Mesenteric fat pad (tissue), 1 donor: ENCODE measurements around the gene ATP1A4. TPM values are rescaled to one million over a fixed set of nuclear protein-coding genes. Genes with fewer than 3 reads are reported as not detected.
"Not testable (repeated sequence)": the region's sequence is repeated elsewhere in the genome, so short reads cannot be mapped to it uniquely, and the experiment has no call there.

Experiments
- DNase-seq: peaks from one replicate; pipeline ENCODE4 v3.0.0-alpha.2; 2020; ENCODE audit warnings: low spot score
- long read RNA-seq: library from polyadenylated mRNA; unstranded; transcript quantifications from one replicate; pipeline ENCODE4 v2.0.0, GENCODE V29; 2020
- total RNA-seq: library from RNA; stranded (reverse); fragmentation: NEBNext Ultra II Directional; extraction: Animal tissue kit (Norgen Biotek cat#: 25700); gene quantifications from one replicate; pipeline ENCODE4 v1.2.1, GENCODE V29; 2021
- donor health status: DM: yes; HTN: yes; CAD: no.

Gene ATP1A4
- total RNA-seq: 0.39 TPM
- long read RNA-seq: 0 reads

DNA sequence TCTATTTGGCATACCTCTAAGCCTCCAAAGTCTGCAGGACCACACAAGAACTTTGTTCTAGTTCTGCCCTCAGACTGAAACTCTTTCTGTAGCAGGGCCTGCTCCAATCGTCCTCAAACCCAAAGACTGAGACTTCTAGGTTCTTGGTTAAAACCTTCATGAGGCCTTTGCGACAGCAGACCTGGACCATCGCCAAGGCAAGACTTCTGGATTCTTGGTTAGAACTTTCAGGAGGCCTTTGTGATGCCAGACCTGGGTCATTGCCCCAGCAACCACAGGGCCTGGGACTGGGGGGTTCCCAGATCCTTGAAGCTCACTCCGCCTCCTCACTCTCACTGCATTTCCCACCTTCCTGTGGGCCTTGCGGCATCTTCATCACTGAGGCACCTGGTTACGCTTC is at the start of gene ATP1A4:
TSS of gene ATP1A4 (plus strand) at position 301 of the 400 bp plus-strand sequence. CDS start 438 bp downstream, outside the sequence.
- no peak for DNase-seq

DNA sequence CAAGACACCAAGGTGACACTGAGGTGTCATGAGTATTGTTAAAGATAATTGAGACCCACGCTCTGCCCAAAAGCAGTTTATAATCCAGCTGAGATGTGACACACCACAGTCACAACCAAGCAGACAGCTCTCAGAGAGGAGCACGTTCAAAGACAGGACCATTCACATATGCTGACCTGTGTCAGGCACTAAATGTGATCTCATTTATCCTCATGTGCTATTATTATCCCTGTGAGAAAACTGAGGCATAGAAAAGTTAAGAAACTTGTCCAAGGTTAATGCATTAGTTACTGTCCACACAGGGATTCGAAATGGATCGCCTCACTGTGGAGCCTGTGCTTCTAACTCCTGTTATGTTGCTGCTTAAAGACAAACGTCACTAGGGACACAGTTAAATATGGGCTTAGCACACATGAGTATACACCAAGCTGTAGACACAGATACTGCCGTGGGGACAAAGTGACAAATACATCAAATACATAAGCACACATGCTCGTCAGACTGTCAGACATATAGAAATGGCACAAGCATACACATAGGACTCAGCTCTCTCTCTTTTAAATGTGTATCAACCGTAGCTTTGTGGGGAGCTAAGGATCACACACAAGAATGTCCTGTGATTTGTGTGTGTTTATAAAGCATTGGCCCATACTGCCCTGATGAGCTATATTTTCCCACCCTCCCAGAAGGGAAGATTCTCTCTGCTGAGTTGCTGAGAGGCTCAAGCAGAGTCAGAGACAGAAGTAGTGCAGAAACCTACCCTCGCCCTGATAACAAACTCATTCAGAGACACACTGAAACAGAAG is 49.5 kb upstream of the ATP1A4 start:
- DNase-seq: no peak

DNA sequence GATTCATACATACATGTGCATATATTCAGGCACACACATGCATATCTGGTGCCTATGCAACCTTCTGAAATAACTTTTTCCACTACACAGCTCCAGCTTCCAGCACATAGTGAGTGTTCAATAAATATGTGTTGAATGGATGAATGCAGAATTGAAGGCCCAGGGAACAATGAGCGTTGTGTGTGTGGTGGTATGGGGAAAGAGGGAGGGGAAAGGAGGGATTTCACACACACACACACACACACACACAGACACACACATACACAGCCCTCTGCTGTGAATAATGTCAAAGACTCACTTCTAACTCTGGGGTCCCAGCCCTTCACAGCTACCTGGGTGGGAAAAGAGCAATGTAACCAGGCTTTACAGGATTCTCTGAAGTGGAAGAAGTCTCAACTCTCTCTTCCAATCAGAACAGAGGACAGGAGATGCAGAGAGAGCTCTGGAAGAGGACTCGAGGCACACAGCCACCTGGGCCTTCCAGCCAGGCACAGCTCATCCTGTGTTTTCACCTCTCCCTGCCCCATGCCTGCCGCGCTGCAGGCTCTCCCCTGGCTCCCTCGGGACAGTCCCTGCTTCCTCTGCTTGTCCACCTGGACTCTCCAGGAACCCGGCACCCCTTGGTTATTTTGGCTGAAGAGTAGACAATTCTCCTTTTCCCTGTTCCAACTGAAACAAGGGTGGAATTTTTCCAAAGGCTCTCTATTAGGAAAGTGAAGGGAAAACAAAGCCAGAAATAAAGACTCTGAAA is 47.6 kb upstream of the ATP1A4 start:
- no peak for DNase-seq

DNA sequence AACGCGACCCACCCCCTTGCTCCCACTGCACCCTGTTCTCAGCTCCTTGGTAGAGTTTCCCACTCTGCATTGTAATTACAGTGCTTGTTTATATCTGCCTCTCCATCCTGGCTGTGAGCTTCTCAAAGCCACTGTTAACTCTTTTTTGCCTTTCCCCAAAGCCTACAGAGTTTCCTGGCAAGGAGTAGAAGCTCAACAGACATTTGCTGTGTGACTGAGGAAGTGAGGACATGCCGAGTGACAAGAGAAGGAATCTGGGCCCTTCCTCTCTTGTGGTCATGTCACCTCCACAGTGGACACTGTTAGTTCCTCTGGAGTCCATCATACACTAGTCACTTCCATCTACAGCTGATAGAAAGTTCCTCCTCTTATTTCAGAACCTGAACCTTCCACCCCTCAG is 46.9 kb upstream of the ATP1A4 start:
- no peak for DNase-seq

DNA sequence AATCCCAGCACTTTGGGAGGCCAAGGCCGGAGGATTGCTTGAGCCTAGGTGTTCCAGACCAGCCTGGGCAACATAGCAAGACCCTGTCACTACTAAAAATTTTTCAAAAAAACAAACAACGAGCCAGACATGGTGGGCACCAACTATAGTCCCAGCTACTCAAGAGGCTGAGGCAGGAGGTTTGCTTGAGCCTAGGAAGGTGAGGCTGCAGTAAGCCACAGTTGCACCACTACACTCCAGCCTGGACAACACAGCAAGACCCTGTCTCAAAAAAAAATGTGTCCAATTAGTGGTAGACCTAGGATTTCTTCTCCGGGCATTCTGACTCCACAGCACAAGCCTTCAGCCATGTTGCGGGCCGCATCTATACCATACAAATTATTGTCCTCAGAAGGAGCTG is 46.2 kb upstream of the ATP1A4 start:
- DNase-seq: no peak

DNA sequence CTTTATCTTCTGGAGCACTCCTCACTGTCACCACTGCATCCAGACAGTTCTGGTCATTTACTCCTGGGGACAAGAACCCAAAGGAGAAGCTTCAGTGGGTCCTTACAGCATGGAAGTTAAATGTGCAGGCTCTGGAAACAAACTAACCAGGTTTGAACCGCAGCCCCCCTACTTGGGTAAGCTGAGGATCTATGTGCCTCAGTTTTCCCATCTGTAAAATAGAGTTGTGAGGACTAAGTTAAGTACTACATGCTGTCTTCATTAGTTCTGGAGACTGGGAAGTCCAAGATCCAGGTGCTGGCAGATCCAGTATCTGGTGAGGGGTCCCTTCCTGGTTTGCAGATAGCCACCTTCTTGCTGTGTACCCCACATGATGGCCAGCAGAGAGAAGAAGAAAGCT is 43.9 kb upstream of the ATP1A4 start:
- no peak for DNase-seq

DNA sequence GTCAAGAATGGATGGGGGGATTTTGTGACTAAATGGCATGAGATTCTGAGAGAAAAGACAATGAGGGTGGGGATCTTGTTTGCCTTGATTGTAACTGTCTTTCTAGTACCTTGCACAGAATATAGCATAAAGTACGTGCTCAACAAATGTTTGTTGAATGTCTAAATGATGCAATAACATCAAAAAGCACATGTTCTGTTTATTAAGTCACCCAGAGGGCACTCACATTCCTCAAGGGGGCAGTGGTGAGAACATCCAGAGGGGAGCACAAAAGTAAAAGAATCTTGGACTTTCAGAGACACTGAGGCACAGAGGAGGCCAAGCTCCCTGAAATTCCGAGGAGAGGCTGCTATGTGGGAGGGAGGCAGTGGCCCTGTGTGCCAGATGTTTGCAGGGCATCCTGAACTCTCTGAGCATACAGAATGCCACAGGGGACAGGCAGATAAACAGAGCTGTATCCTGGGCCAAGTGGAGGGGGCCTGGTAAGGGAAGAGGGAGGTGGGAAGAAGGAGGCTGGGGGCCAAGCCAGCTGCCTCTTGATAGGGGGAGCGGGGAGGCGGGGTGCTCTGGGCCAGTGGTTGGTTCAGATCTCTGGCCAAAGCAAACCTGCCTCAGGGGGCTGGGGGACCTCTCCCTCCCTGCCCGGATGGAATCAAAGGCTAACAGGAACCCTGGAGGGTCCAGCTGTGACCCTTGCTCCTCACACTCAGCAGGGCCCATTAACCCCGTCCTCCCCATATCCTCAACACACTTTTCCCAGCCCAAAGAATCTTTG is 42.3 kb upstream of the ATP1A4 start:
- no peak for DNase-seq

DNA sequence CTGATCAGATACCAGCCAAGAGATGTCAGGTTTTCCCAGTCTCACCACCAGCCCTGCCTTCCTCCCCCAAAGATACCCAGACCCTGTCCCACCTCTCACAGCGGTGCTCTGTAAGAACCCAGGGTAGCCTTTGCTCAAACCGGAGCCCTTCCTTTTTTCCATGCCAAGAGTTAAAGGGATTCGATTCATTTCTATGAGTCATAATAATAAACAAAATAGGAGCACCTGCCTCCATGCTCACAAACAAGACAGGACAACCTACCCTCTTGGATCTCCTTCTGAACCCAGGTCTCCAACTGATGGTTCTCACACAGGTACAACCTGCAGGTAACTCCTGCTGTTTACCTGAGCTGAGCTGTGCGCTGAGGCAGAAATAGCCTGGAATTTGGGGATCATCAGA is 41.7 kb upstream of the ATP1A4 start:
- DNase-seq: no peak

DNA sequence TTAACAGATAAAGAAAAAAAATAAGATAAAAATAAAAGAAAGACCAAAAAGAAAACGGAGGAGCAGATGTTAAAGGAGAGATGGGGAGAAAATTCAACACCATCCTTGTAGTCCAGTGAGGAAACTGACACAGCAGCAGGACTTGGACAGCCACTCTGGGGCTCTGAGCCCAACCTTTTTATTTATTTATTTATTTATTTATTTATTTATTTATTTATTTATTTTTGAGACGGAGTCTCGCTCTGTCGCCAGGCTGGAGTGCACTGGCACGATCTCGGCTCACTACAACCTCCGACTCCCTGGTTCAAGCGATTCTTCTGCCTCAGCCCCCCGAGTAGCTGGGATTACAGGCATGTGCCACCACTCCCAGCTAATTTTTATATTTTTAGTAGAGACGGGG is 39.9 kb upstream of the ATP1A4 start:
- DNase-seq: not testable (repeated sequence)

DNA sequence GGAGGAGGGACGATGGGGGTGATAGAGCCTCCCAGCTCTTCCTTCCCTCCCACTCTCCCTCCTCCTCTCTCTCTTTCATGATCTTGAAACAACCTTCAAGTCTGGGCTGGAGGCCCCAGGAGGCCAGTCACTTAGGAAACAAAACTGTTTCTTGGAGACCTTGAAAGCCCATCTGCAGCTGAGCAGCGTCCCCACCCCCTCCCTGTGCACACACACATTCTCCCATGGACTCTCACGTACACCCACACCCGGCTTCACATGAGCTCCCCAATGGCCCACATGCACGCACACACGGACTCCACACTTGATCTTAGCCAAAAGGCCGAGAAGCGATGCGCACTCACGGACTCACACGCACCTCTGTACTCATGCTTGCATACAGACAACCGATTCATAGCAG is 39.0 kb upstream of the ATP1A4 start:
- no peak for DNase-seq

DNA sequence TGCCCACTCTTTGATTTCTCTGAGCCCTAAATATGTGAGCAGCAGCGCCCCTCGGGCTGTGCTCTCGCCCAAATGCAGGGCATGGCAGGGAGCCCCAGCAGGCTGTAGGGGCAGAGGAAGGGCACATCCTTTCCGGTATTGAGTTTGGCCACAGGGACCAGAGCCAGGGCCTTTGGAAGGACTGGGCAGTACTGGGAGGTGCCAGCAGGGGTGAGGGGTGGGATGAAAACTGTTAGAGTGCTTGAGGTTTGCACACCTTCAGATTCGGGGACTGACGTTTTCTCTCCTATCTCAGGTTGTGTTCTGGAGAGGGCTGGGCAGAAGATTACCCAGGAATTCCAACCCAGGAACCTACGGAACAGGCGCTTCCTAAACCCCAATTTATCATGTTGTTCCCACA is 38.0 kb upstream of the ATP1A4 start:
- no peak for DNase-seq

DNA sequence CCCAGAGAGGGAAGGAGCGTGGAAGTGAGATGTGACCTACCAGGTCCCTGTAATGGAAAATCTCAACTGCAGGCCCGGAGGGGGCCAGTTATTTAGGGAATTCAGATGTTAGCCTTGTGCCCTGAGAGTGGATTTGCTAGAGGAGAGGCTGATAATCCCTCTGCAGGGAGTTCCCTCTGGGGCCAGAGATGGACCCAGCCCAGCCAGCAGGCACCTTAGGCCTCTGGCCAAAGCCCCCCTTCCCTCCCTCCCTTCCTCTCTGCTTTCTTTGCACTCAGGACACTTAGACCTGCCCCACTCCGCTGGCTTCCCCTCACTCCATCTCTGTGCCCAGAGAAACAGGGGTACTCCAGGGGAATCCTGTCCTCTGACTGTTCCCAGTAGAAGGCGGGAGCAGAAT is 37.3 kb upstream of the ATP1A4 start:
- DNase-seq: no peak

DNA sequence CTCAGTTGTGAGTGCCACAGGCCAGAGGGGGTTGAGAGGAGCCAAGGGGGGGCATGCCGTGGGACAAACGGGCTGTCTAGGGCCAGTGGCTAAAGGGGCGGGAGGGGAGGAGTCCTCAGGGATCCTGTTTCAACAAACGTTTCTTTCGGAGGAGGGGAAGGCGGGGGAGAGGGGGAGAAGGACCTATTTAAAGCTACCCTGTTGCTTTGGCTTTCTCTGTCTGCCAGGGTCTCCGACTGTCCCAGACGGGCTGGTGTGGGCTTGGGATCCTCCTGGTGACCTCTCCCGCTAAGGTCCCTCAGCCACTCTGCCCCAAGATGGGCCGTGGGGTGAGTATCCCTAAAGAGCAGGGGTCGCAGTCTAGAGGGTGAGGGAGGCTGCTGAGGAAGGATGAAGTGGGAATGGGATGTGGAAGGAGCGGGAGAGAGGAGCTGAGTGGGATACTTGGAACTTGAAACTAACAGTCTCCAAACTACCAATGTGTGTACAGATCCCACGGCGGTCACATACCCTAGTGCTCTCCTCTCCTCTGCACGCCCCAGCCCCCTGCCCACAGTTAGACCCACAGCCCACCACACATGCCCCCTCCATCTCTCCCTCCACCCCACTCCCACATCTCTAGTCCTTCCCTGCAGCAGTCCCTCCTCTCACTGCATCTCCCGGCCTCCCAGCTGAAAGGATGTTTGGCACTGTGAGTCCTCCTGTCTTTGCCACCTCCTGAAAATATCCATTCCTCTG is 35.7 kb upstream of the ATP1A4 start, which contains the start of gene ATP1A2:
TSS of gene ATP1A2 (plus strand) at position 215 of the 738 bp plus-strand sequence. CDS start at position 318, 103 bp downstream.
- no peak for DNase-seq

DNA sequence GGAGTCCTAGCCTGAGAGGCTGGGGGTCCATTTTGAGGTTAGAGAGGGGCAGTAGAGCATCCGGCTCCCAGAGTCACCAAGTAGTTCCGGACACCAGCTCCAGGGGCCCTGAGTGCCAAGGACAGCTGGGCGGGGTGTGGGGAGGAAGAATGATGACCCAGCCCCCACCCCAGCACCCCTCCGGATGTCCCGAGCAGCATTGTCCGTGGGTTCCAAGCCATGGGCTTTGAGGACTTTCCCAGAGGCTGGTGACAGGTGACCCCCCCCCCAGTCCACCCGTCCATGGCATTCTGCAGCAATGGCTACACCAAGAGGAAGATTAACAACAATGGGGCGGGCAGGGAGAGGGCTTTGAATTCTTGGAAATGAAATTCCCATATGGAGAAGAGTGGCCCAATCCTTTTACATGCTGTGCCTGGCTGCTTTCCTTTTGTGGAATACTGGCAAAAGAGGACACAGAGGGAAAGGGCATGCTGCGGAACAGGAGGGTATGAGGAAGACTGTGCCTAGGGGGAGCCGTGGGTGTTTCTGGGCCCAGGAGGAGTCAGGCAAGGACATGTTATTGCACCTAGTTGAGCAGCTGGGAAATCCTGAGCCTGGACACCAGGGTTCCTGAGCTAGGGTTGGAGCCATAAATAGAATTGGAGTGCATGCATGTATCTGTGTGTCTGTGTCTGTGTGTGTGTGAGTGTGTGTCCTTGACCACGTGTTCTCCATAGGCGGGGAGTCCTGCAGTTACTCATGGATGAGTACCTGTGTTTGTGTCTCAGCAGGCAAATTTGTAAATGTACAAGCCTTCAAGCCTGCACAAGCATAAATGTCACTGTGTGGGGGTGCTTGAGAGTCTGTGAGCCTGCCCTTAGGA is 34.9 kb upstream of the ATP1A4 start:
- no peak for DNase-seq

DNA sequence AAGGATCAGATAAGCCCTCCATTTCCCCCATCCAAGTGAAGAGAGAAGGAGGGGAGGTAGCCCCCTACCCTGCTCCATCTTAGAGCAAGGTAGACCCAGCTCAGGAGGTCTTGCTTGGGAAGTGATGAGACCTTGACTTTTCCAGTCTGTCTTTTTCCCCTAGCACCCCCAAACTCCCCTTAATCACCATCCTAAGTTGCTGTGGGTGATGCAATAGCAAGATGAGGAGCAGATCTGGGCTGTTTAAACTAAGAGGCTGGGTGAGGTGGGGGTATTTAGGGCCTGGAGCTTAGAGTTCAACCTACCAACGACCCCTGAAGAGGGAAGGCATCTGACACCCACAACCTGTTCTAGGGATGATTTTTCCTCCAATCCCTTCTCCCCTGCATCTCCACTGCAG is 34.1 kb upstream of the ATP1A4 start:
- DNase-seq: no peak

DNA sequence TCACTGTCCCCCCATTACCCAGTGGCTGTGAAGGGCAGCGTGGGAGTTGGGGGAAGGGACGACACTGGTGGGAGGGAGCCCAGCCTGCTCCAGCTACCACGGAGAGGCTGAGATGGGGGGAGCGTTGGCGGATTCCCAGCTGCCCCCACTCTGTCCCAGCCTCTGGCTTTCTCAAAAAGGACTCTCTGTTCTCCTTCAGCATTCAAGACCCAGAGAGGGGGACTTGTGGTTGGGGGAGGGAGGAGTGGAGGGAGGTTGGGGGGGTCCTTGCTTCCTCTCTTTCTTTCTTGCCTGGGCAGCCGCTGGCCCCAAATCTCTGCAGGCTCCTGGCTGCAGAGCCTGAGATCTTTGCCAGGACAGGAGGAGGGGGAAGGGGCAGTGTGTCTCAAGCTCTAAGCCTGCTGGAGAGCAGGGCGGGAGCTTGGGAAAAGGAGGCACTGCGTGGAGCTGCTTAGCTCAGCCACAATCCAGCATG is 33.7 kb upstream of the ATP1A4 start:
- no peak for DNase-seq

DNA sequence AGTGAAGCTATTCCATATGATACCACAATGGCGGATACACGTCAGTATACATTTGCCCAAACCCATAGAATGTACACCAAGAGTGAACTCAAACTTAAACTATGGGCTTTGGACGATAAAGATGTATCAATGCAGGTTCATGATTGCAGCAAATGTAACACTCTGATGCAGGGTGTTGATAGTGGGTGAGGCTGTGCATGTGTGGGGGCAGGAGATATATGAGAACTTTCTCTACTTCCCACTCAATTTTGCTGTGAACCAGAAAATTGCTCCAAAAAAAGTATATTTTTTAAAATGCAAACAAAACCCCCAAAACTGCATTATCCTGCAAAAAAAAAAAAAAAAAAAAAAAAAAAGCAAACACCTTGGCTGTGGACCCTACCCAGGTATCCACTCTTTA is 32.5 kb upstream of the ATP1A4 start:
- no peak for DNase-seq

DNA sequence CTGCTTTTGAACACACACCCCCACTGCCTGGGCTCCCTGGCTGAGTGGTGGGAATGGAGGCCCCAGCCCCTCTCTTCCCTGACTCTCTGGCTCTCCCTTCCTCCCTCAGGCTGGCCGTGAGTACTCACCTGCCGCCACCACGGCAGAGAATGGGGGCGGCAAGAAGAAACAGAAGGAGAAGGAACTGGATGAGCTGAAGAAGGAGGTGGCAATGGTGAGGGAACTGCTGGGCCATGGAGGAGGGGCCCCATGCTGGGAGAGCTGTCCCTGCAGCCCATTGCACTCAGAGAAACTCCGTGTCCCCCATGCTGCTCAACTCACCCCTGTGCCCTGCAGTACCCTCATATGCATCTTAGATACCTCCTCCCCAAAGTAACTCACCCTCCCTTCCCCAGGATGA is 30.6 kb upstream of the ATP1A4 start:
- DNase-seq: no peak

DNA sequence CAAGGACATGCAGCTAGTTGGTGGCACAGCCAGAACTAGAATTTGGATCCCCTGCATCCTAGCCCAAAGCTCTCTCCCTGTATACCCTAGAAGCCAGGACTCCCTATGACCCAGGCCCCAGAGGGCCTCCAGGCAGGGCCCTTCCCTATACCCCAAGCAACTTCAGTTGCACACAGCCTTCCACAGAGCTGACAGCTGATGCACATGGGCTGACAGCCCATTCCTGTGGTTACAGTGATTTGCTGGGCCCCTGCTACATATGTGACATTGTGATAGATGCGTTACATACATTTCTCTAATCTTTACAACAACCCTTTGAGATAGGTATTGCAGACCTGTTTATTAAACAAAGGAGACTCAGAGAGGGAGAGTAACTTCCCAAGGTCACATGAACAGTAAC is 30.0 kb upstream of the ATP1A4 start:
- DNase-seq: no peak

DNA sequence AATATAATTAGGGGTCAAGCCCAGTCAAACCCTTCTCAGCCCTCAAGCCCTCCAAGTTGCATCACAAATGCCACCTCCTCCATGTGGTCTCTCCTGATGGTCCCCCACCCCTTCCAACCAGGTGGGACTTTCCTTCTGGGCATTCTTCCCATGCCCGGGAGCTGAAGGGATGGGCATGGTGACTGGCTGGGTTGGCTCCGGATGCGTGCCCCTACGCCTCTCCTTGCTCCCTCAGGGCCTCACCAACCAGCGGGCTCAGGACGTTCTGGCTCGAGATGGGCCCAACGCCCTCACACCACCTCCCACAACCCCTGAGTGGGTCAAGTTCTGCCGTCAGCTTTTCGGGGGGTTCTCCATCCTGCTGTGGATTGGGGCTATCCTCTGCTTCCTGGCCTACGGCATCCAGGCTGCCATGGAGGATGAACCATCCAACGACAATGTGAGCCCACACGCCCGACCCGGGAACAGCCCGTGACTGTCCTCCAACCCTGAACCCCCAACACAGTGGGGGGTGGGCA is 28.4 kb upstream of the ATP1A4 start:
- no peak for DNase-seq
